IgD-negative memory B cell (primary cell): Measurements from ENCODE around the gene KRT15. TPM values are rescaled to one million over a fixed set of nuclear protein-coding genes. Genes with fewer than 3 reads are reported as not detected.
"Not testable (repeated sequence)": the region's sequence is repeated elsewhere in the genome, so short reads cannot be mapped to it uniquely, and the experiment has no call there.

ENCODE experiments used
- H3K27ac Mint-ChIP-seq, 3 donors: one replicate each; pipeline ENCODE4 v1.8.0; 2020 to 2022; ENCODE audit warnings: mild to moderate bottlenecking in 3 of 3, mixed read lengths in 3 of 3, moderate library complexity in 1 of 3
- H3K27me3 Mint-ChIP-seq: one replicate; pipeline ENCODE4 v1.8.0; 2021; ENCODE audit warnings: mixed read lengths
- H3K36me3 Mint-ChIP-seq: one replicate; pipeline ENCODE4 v1.8.0; 2020; ENCODE audit warnings: mild to moderate bottlenecking, mixed read lengths
- H3K4me1 Mint-ChIP-seq, 3 donors: one replicate each; pipeline ENCODE4 v1.8.0; 2020 to 2022; ENCODE audit warnings: mixed read lengths in 3 of 3, mild to moderate bottlenecking in 1 of 3
- H3K4me3 Mint-ChIP-seq, 4 donors: one replicate each; pipeline ENCODE4 v1.8.0; 2020 to 2022; ENCODE audit warnings: mild to moderate bottlenecking in 4 of 4, mixed read lengths in 4 of 4, moderate library complexity in 3 of 4
- H3K9me3 Mint-ChIP-seq, 3 donors: one replicate each; pipeline ENCODE4 v1.8.0; 2020 to 2021; ENCODE audit warnings: mixed read lengths in 3 of 3, mild to moderate bottlenecking in 1 of 3
- polyA plus RNA-seq: library from polyadenylated mRNA; unstranded; fragments of 300-500 nt; fragmentation: Illumina TruSeq; gene quantifications from one replicate; pipeline ENCODE4 v1.2.3, GENCODE V29; 2021

KRT15 gene
- polyA plus RNA-seq, 1 donor from 2014 or later = not detected

DNA sequence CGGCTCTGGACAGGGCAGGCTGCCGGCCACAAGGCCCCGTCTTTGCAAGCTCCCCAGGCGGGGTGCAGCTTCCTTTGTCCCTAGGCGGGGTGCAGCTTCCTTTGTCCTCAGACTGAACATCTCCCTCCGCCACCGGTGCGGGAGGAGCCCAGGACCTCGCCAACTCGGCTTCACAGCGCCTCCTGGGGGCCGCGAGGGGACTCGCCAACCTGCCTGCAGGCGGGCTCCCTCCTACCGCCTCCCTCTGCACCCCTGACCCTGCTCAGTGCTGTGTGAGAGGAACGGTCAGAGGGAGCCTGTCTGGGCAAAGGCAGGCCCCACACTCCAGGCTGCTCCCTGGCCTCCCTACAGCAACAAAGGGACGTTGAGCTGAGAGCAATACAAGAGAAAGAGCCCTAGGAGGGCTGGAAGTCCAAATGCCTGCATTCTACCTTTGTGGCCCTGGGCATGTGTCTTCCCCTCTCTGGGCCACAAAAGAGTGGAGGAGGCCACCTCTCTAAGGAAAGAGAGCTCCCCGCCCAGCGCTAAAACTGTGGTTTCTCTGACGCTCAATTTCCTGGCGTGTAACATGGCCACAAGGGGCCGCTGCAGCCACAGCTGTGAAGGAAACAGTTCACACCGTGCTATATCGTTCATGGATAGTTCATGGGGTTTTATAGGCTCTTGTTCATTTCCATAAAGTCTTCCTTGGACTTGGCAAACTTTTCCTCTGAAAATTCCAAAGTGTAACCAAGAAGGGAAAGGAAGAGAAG, 30.3 kb upstream of the KRT15 start:
- Mint-ChIP-seq H3K4me3 (peak overlapping the region in 2 of 4 donors; percentile 25 to 88), H3K36me3 (peaks cover 2% of the 10 kb centered on the region), H3K4me1 (peaks cover 4 to 7% (median 5%) of the 10 kb centered on the region in 3 donors), H3K27ac (no peak overlapping the region), H3K27me3 (peaks cover 21% of the 10 kb centered on the region), H3K9me3 (peaks cover 0 to 3% (median 0%) of the 10 kb centered on the region in 3 donors)

GRCh38 chr17:41547921-41548843, 29.5 kb upstream of the KRT15 start:
- no peak overlapping the region for H3K4me3 Mint-ChIP-seq

DNA sequence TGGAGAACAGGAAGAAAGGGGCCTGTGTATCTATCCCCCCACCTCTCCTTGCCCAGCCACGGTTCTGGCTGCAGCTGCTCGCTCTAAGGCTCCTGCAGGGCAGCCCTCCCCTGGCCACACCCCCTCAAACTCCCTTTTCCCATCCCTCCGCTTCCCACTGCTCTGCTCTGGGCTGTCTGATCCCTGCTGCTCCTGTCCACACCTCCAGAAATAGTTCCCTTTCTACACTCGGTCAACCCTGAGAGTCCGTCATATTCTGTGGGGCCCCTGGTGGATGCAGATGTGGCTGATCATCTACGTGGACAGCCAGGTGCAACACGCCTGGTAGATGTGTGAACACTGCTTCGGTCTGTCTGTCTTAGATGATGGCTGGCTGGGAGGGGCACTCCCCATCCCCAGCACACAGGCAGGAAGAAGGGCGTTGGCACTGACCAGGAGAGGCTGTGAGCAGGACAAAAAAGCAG, 28.7 kb upstream of the KRT15 start:
- H3K9me3 Mint-ChIP-seq = peaks cover 0 to 3% (median 0%) of the 10 kb centered on the region in 3 donors
- H3K4me3 Mint-ChIP-seq = no peak overlapping the region
- H3K36me3 Mint-ChIP-seq = peaks cover 2% of the 10 kb centered on the region
- H3K27ac Mint-ChIP-seq = no peak overlapping the region
- H3K4me1 Mint-ChIP-seq = peaks cover 4 to 7% (median 5%) of the 10 kb centered on the region in 3 donors
- peaks cover 18% of the 10 kb centered on the region for H3K27me3 Mint-ChIP-seq

More at GRCh38 chr17:41547921-41548843, 29.5 kb upstream of the KRT15 start:
- peaks cover 18% of the 10 kb centered on the region for H3K27me3 Mint-ChIP-seq
- H3K9me3 Mint-ChIP-seq = peaks cover 0 to 3% (median 0%) of the 10 kb centered on the region in 3 donors
- H3K27ac Mint-ChIP-seq = no peak overlapping the region
- H3K4me1 Mint-ChIP-seq = peaks cover 4 to 7% (median 5%) of the 10 kb centered on the region in 3 donors
- H3K36me3 Mint-ChIP-seq = peaks cover 2% of the 10 kb centered on the region

- peaks cover 18% of the 10 kb centered on the region for H3K27me3 Mint-ChIP-seq
- H3K27ac Mint-ChIP-seq = no peak overlapping the region
- H3K9me3 Mint-ChIP-seq = peaks cover 0 to 3% (median 0%) of the 10 kb centered on the region in 3 donors
- no peak overlapping the region for H3K4me3 Mint-ChIP-seq
- H3K4me1 Mint-ChIP-seq = peaks cover 4 to 7% (median 5%) of the 10 kb centered on the region in 3 donors
- peaks cover 2% of the 10 kb centered on the region for H3K36me3 Mint-ChIP-seq
Measured at GRCh38 chr17:41546819-41547218, 28.1 kb upstream of the KRT15 start.

DNA sequence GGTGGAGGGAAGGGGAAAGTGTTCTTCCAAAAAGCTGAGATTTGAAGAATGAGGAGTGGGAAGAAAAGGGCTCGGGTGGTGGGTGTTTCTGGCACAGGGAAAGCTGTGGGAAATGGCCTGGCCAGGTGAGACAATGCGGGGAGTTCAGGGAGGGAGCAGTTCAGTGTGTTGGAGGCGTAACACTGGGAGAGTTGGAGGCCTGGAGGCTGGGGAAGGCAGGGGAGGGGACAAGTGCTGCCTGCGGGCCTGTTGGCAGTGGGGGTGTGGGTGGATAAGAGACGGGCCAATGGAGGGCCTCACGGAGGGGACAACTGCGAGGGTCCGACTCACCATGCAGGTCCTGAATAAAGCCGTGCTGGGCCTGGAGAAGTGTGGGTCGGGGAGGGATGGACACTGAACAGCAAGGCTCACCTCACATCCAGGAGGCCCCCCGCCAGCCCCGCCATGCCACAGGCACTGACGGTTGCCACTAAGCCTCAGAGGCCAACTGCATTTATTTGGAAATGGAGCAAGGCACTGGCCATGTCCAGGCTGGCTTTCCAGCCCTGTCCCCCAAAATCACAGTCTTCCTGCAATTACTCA, 27.2 kb upstream of the KRT15 start:
- Mint-ChIP-seq H3K27ac (no peak overlapping the region), H3K4me1 (peaks cover 4 to 7% (median 5%) of the 10 kb centered on the region in 3 donors), H3K36me3 (peaks cover 2% of the 10 kb centered on the region)

DNA sequence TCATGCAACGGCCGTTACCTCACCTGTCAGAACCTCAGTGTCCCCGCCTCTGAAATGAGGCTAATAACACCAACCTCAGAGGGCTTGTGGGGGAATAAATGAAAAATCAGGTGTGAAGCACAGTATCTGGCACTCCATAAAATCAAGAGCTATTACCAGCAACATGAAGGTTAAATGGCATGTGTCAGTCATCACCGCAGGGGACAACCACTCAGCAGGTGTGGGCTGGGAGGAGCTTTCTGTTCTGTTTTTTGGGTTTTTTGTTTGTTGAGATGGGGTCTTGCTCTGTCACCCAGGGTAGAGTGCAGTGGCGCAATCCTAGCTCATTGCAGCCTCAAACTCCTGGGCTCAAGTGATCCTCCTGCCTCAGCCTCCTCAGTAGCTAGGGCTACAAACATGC, 26.2 kb upstream of the KRT15 start:
- Mint-ChIP-seq H3K36me3 (peaks cover 2% of the 10 kb centered on the region), H3K4me3 (no peak overlapping the region), H3K4me1 (peaks cover 4 to 7% (median 5%) of the 10 kb centered on the region in 3 donors), H3K27ac (no peak overlapping the region), H3K9me3 (peaks cover 0 to 3% (median 0%) of the 10 kb centered on the region in 3 donors), H3K27me3 (peaks cover 16% of the 10 kb centered on the region)

More for the DNA sequence above, 27.2 kb upstream of the KRT15 start:
- no peak overlapping the region for H3K4me3 Mint-ChIP-seq
- H3K27me3 Mint-ChIP-seq = peaks cover 16% of the 10 kb centered on the region
- peaks cover 0 to 3% (median 0%) of the 10 kb centered on the region in 3 donors for H3K9me3 Mint-ChIP-seq

GRCh38 chr17:41544491-41544892, 25.8 kb upstream of the KRT15 start:
- peaks cover 2% of the 10 kb centered on the region for H3K36me3 Mint-ChIP-seq
- no peak overlapping the region for H3K27ac Mint-ChIP-seq
- H3K27me3 Mint-ChIP-seq = peaks cover 16% of the 10 kb centered on the region
- peaks cover 4 to 6% (median 5%) of the 10 kb centered on the region in 3 donors for H3K4me1 Mint-ChIP-seq
- no peak overlapping the region for H3K4me3 Mint-ChIP-seq
- H3K9me3 Mint-ChIP-seq = peaks cover 0 to 3% (median 0%) of the 10 kb centered on the region in 3 donors

GRCh38 chr17:41542786-41543185, 24.1 kb upstream of the KRT15 start:
- H3K36me3 Mint-ChIP-seq, H3K9me3 Mint-ChIP-seq, H3K27ac Mint-ChIP-seq, H3K4me1 Mint-ChIP-seq, H3K4me3 Mint-ChIP-seq: not testable (repeated sequence)
- peaks cover 10% of the 10 kb centered on the region for H3K27me3 Mint-ChIP-seq

- Mint-ChIP-seq H3K4me3 (no peak overlapping the region), H3K27ac (no peak overlapping the region)
Measured at GRCh38 chr17:41542357-41542756, 23.7 kb upstream of the KRT15 start.

DNA sequence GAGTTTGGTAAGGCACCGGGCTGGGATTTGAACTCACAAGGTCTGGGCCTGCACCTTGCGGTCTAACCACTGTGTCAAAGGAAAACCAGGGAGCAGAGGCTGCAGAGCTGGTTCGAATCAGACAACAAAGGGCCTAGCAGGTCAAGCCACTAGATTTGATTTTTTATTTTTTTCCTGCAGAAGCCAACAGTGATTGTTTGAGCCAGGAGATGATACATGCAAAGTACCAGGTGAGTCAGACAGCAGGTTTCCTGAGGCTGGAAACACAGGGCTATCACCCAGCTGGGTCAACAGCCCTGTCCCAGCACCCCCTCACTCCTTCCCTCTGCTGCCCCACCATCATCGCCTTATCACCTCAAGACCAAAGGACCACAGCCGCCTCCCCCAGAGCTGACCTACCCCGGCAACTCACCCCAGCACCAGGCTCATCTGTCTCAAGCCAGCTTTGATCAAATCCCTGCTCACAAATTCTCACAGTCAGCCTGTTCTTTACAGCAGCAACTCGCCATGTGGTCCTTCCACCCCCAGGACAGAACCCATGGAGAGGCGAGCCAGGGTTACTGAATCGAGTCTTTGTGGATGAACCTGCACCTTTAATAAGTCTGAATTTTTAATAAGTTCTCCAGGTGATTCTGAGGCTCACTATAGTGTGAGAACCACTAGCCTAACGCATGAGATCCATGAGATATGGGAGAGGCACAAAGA, 22.4 kb upstream of the KRT15 start:
- Mint-ChIP-seq H3K27ac (no peak overlapping the region), H3K4me3 (no peak overlapping the region), H3K36me3 (no peaks in the 10 kb centered on the region), H3K27me3 (peaks cover 8% of the 10 kb centered on the region), H3K9me3 (no peaks in the 10 kb centered on the region), H3K4me1 (no peaks in the 10 kb centered on the region)

More at GRCh38 chr17:41542357-41542756, 23.7 kb upstream of the KRT15 start:
- Mint-ChIP-seq H3K9me3 (peaks cover 0 to 3% (median 0%) of the 10 kb centered on the region in 3 donors), H3K4me1 (no peaks in the 10 kb centered on the region), H3K36me3 (peaks cover under 1% of the 10 kb centered on the region), H3K27me3 (peaks cover 10% of the 10 kb centered on the region)

DNA sequence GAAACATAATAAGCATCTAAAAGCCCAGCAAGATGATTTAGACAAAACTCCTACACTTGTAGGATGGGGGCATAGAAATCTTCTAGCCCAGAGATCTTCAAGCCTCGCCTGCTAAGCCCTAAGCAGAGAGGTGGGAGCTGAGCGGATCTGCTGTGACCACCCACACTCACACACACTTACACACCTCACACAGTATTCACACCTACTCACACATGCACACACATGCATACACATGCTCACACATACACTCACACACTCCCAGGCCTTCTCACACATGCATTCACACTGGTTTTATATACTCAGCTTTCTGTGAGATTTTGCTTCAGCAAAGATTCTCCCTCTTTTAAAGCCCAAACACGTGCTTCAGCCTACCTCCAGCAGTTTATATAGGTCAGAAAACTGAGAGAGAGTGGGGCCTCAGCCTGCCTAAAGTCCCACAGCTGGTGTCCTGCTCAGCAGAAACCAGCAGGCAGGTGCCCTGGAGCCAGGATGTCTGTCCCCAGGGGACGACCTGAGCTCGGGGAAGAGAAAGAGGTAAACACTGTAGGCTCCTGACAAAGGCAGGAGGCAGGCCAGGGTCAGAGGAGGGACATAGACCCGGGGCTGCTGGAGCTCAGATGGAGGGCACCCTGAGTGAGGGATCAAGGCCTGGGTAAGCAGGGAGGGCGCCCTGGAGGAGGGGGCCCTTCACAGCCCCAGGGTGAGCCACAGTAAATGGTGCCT, 21.4 kb upstream of the KRT15 start:
- Mint-ChIP-seq H3K4me1 (no peaks in the 10 kb centered on the region), H3K27ac (no peak overlapping the region), H3K36me3 (no peaks in the 10 kb centered on the region), H3K4me3 (no peak overlapping the region), H3K27me3 (peaks cover 11% of the 10 kb centered on the region), H3K9me3 (no peaks in the 10 kb centered on the region)

DNA sequence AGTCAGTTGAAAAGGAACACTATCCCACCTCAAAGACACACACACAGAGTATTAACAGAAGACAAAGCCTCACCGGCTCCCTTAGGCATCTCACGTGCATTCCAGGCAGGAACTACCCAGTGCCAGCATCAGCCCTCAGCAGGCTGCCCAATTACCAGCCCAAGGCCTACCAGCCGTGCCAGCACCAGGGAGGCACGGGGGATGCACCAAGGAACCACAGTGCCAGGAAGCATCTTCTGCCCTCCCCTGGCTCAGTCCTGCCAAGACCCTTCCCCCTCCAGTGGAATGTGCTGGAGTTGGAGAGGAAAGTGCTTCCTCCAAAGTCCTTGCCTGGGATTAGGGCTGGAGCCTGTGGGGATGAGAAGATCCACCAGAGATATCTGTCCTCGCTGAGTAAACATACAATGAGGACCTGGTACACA, 20.4 kb upstream of the KRT15 start:
- H3K4me1 Mint-ChIP-seq = no peaks in the 10 kb centered on the region
- H3K36me3 Mint-ChIP-seq = no peaks in the 10 kb centered on the region
- H3K4me3 Mint-ChIP-seq = no peak overlapping the region
- H3K27ac Mint-ChIP-seq = peak overlapping the region in 1 of 3 donors; percentile 52
- H3K27me3 Mint-ChIP-seq = peaks cover 15% of the 10 kb centered on the region
- H3K9me3 Mint-ChIP-seq = no peaks in the 10 kb centered on the region

DNA sequence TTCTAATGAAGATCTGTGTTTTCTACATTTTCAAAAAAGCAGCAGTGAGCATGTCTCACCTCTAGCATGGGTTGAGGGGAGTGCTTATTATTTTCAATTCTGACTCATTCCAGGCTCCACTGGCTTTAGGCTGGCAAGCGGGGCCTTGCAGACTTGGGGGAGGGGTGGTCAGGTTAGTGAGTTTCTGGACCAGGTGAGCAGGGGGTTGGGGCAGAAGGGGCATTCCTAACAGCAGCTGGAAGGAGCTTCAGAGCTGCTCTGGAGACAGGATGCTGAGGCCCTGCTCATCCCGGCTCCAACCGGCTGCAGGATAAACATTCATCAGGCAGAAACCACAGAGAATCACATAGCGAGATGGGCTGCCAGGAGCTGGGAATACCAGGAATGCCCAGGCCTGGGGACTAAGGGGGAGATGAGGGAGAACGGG, 19.9 kb upstream of the KRT15 start:
- H3K36me3 Mint-ChIP-seq = no peaks in the 10 kb centered on the region
- H3K9me3 Mint-ChIP-seq = no peaks in the 10 kb centered on the region
- H3K27me3 Mint-ChIP-seq = peaks cover 15% of the 10 kb centered on the region
- no peak overlapping the region for H3K4me3 Mint-ChIP-seq
- no peaks in the 10 kb centered on the region for H3K4me1 Mint-ChIP-seq
- peak overlapping the region in 1 of 3 donors; percentile 52 for H3K27ac Mint-ChIP-seq

DNA sequence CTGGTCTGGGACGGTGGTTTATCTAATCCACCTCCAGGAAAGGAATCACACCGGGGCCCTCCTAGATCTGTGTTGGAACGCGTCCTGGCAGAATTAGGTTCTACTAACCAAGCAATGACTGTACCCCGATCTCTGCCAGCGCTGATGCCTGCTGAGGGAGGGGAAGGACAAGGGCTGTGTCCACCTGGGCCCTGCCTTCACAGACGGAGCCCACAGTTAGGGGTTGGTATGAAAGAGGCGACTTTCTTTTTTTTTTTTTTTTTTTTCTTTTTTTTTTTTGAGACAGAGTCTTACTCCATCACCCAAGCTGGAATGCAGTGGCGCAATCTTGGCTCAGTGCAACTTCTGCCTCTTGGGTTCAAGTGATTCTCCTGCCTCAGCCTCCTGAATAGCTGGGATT, 19.3 kb upstream of the KRT15 start:
- Mint-ChIP-seq H3K4me1 (no peaks in the 10 kb centered on the region), H3K27me3 (peaks cover 18% of the 10 kb centered on the region)

More for the DNA sequence above, 19.3 kb upstream of the KRT15 start:
- Mint-ChIP-seq H3K4me3 (no peak overlapping the region), H3K9me3 (peaks cover 0 to under 1% (median 0%) of the 10 kb centered on the region in 3 donors), H3K36me3 (no peaks in the 10 kb centered on the region), H3K27ac (peak overlapping the region in 1 of 3 donors; percentile 14)
